T-helper 1 cell treated with Interleukin-12 subunit alpha and Interleukin-12 subunit beta and Interleukin-4 antibody, amounts not matched to agents 30 ng/mL and 1 ng/mL, for 36 hours (primary cell): ENCODE data around the gene SLC38A1. TPM values are rescaled to one million over a fixed set of nuclear protein-coding genes. Genes with fewer than 3 reads are reported as not detected.
"Not testable (repeated sequence)": the region's sequence is repeated elsewhere in the genome, so short reads cannot be mapped to it uniquely, and the experiment has no call there.

Experiments used
- intact Hi-C: fragments of 100-400 bp; cut with micrococcal nuclease; formaldehyde crosslinking; loops from one replicate; pipeline ENCODE4 v1.15.1; 2024
- total RNA-seq: library from RNA; stranded (reverse); gene quantifications from 2 replicates; pipeline ENCODE4 v1.2.3, GENCODE V29; 2022

The SLC38A1 gene
- total RNA-seq, 1 donor from 2014 or later, result 173 TPM

DNA sequence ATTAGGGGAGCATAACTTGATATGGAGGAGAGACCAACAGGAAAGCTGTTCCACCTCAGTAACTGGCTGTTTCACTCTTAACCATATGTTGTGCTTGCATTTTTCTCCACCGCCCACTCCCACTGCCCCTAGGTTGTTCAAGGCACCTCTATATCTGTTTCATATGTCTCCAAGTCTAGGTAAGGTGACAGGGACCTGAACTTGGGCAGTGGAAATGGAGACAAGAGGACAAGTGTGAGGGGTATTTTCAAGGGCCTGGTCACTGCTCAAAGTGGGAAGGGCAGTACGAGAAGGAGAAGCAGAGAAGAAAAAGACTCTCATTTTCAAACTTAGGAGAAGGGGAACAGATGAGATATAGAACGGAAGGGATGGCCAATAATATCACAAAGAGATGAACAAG, 3.1 kb downstream of the SLC38A1 start:
- intact Hi-C loops, result loop anchor here (2.0 to 10.0 kb wide), 7 partner anchors 13 to 1619 kb away; partner anchors contain the start of gene RPAP3

GRCh38 chr12:46265102-46265501, 3.7 kb downstream of the SLC38A1 start:
- intact Hi-C loops, result loop anchor here (5.0 to 10.0 kb wide), 4 partner anchors 192 to 1620 kb away; partner anchors contain the start of gene RPAP3

DNA sequence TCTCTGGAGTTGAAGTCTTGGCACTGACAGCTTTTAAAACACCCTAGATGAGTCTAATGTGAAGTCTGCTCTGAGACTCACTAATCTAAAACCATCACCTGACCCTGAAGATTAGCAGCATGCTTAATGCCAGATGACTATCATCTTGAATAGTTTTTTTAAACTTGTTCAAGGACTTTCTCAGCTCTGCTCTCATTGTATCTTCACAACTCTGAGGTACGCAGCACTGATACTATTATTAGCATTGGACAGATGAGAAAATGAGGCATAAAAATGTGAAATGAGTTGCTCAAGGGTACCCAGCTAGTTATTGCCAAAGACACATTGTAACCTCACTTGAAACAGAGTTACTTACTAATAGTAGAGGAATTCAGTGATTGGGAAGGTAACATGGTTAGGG, 4.8 kb downstream of the SLC38A1 start:
- intact Hi-C loops, result loop anchor here (10.0 kb wide), 2 partner anchors 261 to 1621 kb away; no protein-coding TSS in a partner anchor

- intact Hi-C loops, result loop anchor here (10.0 kb wide), 2 partner anchors 261 to 1621 kb away; no protein-coding TSS in a partner anchor
Measured at GRCh38 chr12:46263140-46264016, 5.5 kb downstream of the SLC38A1 start.

DNA sequence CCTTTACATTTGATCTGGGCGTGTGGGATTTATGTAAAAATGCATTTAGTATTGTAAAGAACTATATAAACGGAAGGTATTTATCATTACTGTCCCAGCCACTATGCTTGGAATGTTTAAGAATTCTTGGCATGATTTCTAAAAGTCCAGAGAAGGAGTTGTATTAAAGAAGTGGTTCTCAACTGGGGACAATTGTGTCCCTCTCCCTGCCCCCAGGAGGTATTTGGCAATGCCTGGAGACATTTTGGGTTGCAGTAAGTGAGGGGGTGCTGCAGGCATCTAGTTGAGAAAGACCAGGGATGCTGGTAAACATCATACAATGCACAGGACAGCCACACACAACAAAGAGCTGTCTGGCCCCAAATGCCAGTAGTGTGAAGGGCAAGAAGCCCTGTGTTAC, 7.2 kb downstream of the SLC38A1 start:
- intact Hi-C loops, result loop anchor here (10.0 kb wide), 2 partner anchors 263 to 1623 kb away; no protein-coding TSS in a partner anchor

DNA sequence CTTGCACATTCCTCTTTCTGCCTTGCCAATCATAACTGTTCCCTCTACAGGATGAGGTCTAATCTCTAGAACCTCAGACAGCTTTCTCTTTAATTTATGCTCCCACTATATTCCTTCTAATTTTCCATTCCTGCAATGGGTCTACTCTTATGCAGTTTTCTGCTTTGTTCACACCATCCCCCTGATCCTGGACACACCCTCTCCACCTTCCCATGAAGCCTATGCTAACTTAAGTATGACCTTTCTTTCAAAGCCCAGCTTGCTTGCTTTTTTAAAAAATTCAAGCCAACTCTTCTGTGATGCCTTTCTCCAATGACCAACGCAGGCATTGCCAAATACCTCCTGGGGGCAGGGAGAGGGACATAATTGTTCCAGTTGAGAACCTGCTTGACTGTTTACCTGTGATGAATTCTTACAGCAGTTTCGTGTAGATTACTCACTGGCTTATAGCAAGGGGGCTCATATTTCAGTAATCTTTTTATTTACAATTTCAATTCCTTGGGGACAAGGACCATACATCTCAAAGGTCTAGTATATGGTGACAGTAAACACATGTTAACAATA, 7.8 kb downstream of the SLC38A1 start:
- intact Hi-C loops, result loop anchor here (10.0 kb wide), 2 partner anchors 264 to 1624 kb away; no protein-coding TSS in a partner anchor

DNA sequence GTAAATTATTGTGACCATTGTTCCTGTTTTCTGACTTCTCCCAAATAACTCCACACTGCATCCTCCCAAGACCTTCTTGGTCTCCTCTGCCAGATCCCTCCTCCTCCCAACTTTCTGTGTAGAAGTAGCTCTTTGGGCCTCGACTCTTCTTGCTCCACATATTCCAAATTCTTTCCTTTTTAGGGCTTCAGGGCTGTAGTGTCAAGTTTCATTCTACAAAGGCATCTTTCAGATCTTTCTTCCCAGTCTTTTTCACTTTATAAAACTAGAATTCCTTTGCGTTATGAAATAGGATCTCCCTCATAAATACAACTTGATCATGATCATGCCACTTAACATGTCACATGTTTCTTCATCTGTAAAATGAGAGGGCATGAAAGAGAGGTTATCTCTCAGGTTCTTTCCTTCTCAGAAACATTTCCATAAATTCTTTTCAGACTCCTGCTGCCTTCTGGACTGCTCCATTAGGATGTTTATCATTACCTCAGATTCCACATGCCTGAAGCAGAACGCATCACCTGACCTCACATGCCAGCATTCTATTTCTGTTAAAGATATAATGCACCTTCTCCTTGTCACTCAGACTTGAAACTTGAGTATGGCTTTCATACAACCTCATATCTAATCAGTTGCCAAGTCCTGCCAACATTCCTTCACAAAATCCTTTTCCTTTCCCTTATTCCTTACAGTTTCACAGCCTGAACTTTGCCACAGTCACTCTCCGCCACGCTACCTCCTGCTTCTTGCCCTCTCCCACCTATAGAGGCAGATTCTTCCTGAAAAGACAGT, 8.5 kb downstream of the SLC38A1 start:
- intact Hi-C loops, result loop anchor here (10.0 kb wide), 2 partner anchors 264 to 1624 kb away; no protein-coding TSS in a partner anchor

DNA sequence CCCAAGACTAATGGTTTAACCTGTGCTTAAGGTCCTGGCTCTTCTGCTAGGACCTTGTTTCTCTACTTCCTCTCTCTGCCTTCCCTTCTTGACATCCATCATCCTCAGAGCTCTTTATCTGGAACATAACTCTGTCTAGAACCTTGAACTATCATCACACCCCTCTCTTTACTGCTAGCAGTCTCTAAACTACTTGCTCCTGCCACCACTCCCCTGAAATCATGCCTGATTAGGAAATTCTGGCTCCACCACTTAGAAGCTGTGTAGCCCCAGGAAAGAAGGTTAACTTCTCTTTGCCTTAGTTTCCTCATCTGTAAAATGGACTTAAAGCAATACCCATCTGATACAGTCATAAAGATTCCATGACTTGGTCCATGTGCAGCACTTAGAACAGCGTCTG, 9.1 kb downstream of the SLC38A1 start:
- intact Hi-C loops, result loop anchor here (1.0 to 10.0 kb wide), 3 partner anchors 8 to 1625 kb away; no protein-coding TSS in a partner anchor

- intact Hi-C loops, result loop anchor here (1.0 kb wide), 1 partner anchor 8 kb away; no protein-coding TSS in a partner anchor
Measured at GRCh38 chr12:46259071-46259470, 9.8 kb downstream of the SLC38A1 start.

DNA sequence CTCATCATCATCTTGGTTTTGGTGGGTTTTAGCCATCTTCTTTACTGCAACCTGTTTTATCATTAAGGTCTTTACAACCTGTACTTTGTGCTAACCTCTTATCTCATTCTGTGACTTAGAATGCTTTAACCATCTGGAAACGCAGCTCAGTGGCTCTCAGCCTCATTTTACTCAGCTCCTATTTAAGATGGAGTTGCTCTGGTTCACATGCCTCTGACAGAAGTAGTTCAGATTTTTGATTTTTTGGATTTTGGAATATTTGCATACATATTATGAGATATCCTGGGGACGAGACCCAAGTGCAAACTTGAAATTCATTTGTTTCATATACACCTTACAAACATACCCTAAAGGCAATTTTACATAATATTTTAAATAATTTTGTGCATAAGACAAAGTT, 10.7 kb downstream of the SLC38A1 start:
- intact Hi-C loops, result no loop called here

DNA sequence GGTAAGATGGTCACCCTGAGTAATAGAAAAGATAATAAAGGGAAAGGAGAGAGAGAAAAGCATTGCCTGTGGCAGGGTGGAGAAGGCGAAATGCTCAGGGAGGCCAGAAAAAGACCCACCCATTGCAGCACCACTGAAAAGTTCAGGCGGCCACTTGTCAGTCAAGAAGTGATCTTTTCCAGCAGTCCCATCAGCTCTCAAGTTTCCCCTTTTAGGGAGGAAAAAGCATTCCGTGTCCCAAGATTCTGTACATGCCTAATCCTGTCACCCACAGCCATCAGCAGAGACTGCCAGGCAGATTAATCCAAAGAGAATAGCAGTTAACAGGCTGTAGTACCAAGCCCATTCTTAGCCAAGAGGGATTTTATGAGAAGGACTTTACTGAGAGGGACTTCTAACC, 11.9 kb downstream of the SLC38A1 start:
- intact Hi-C loops, result no loop called here

DNA sequence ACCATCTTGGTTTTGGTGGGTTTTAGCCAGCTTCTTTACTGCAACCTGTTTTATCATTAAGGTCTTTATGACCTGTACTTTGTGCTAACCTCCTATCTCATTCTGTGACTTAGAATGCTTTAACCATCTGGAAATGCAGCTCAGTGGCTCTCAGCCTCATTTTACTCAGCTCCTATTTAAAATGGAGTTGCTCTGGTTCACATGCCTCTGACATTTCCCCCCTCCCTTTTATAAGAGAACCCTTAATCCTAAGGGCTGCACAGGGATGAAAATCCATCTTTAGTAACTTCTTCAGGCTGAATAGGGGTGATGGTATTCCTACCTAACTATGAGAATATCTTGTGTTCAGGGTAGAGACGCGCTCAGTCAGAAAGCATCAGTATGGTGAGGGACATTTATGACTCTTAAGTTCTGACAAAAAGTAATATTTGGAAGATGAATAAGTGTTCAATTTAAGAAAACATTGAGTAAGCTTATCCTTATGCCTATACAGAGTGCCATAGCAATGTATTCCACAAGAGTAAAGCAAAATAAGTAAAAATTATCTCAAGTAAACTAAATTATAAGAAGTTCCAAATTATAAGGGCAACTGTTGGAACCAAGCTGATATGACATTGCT, 15.2 kb downstream of the SLC38A1 start:
- intact Hi-C loops, result loop anchor here (2.0 kb wide), 1 partner anchor 13 kb away; no protein-coding TSS in a partner anchor

DNA sequence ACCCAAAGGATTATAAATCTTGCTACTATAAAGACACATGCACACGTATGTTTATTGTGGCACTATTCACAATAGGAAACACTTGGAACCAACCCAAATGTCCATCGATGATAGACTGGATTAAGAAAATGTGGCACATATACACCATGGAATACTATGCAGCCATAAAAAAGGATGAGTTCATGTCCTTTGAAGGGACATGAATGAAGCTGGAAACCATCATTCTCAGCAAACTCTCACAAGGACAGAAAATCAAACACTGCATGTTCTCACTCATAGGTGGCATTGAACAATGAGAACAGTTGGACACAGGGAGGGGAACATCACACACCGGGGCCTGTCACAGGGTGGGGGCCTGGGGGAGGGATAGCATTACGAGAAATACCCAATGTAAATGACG, 16.8 kb downstream of the SLC38A1 start:
- intact Hi-C loops, result loop anchor here (2.0 kb wide), 1 partner anchor 15 kb away; no protein-coding TSS in a partner anchor

- intact Hi-C loops, result not testable (repeated sequence)
Measured at GRCh38 chr12:46249960-46250359, 18.9 kb downstream of the SLC38A1 start.

GRCh38 chr12:46246021-46246700, 22.7 kb downstream of the SLC38A1 start:
- intact Hi-C loops, result no loop called here

GRCh38 chr12:46244997-46245396, 23.8 kb downstream of the SLC38A1 start:
- intact Hi-C loops, result no loop called here

DNA sequence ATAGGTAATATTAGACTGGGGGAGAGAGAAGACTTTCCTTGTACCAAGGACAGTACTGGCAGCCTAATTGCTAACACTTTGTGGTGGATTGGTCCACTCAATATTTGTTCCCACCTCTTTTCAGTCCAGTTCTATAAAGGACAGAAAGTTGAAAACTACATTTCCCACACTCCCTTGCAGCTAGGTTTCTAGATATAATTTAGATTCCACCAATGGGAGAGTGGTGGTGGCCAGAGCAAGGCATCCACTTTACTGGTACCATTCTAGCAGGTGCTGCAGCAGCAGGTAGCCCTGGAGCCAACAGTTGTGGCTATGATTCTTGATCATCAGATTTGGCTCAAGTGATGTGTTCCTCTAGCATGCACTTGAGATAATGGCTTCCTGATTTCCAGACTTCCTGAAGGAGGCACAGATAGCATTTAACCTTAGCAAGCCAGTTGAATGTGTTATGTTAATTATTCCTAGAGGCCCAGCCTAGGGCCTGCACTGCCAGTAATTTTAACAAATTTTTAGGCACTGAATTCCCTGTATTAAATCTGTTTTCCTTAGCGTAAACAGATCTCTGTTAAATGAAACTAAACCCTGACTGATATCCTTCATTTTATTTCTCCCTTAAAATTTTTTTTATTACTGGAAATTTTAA, 24.4 kb downstream of the SLC38A1 start:
- intact Hi-C loops, result no loop called here

GRCh38 chr12:46242569-46242968, 26.3 kb downstream of the SLC38A1 start:
- intact Hi-C loops, result no loop called here

GRCh38 chr12:46240436-46240835, 28.4 kb downstream of the SLC38A1 start:
- intact Hi-C loops, result no loop called here

- intact Hi-C loops, result no loop called here
Measured at GRCh38 chr12:46238821-46239220, 30.0 kb downstream of the SLC38A1 start.
